AG04450 (cell line): Measurements from ENCODE around the gene OR10AD1. TPM values are rescaled to one million over a fixed set of nuclear protein-coding genes. Genes with fewer than 3 reads are reported as not detected.
A peak's percentile ranks its signal among the peaks of the same experiment; 100 is the strongest.

Experiments used
- CTCF ChIA-PET: fragments of 300-600, 350-600 bp; formaldehyde crosslinking; extraction: SDS; loops from one replicate; lab custom pipeline; 2022; ENCODE audit warnings: antibody characterized with exemption, inconsistent platforms; lab: Charles Lee
- POLR2A ChIA-PET: fragments of 350-600 bp; formaldehyde crosslinking; extraction: SDS; loops from one replicate; lab custom pipeline; 2021; ENCODE audit warnings: antibody characterized with exemption, inconsistent platforms; lab: Yijun Ruan, JAX
- DNase-seq: peaks from one replicate; pipeline ENCODE4 v3.0.0-alpha.2; 2011; ENCODE audit warnings: low read depth, low spot score
- H3K27ac ChIP-seq: one replicate; pipeline ENCODE4 v1.5.1; 2012; ENCODE audit warnings: low read depth, low read length, control low read depth
- H3K27me3 ChIP-seq: one replicate; pipeline ENCODE4 v1.6.0; 2012; ENCODE audit warnings: low read length; ENCODE audit not compliant: control insufficient read depth, insufficient read depth
- H3K4me3 ChIP-seq: 2 replicates; pipeline ENCODE4 v1.5.1; 2011; ENCODE audit warnings: mild to moderate bottlenecking, low read depth, low read length, control low read depth
- H3K9me3 ChIP-seq: 2 replicates; pipeline ENCODE4 v1.5.1; 2012; ENCODE audit warnings: low read length; ENCODE audit not compliant: control insufficient read depth, insufficient read depth
- polyA plus RNA-seq: library from polyadenylated mRNA; depleted of rRNA; stranded (reverse); fragments of >200 nt; gene quantifications from 2 replicates; pipeline ENCODE4 v1.2.3, GENCODE V29; 2011
- TF ChIP-seq, protein P1 (sequence below): IDR thresholded peaks from 2 replicates; pipeline ENCODE4 v1.5.1; 2011; ENCODE audit warnings: low read depth, low read length, control low read depth, inconsistent platforms

OR10AD1 gene
- polyA plus RNA-seq, 1 experiment, result not detected

DNA sequence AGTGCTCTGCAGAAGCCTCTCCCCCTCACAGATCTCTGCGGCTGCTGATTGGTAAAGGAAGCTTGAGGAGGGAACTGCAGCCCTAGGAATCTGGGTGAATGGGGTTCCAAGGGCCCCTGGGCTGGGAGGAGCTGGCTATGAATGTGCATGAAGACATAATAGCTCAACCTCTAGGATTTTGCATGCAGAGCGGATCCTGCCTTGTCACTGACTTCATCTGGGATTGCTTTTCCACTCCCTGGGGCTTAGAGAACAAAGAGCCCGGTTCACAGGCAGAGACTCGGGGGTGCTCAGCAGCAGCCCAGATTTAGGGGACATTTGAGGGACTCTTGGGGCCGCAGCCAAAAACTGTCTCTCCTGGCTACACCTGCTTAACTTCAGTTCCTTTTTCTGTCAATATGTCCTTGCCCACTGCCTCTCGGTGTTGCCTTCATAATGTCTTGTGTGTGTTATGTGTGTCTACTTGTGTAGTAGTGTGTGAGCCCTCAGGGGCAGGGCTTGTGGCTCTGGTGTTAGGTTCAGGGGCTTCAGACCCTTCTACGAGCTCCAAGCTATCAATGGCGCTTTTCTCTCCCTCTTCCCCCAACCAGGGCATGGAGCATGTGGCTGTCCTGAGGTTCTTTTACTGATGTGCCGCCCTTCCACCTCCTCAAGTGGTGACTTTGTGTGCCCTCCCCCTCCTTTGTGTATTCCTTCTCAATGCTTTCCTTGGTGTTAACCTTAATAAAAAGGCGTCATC lies 17.7 kb downstream of the OR10AD1 start:
- ChIA-PET POLR2A (no interaction called here), CTCF (interaction anchor here (0.6 to 1.4 kb wide), 3 partner anchors 12 to 480 kb away, joined by 3 to 4 read pairs (median 4); no protein-coding TSS in a partner anchor)
- Histone ChIP-seq H3K4me3 (no peak overlapping the region), H3K27ac (no peak overlapping the region), H3K27me3 (peaks cover 45% of the 10 kb centered on the region), H3K9me3 (peaks cover 5% of the 10 kb centered on the region; the same call in 1 of the 2 replicates)
- TF ChIP-seq, protein P1, sequence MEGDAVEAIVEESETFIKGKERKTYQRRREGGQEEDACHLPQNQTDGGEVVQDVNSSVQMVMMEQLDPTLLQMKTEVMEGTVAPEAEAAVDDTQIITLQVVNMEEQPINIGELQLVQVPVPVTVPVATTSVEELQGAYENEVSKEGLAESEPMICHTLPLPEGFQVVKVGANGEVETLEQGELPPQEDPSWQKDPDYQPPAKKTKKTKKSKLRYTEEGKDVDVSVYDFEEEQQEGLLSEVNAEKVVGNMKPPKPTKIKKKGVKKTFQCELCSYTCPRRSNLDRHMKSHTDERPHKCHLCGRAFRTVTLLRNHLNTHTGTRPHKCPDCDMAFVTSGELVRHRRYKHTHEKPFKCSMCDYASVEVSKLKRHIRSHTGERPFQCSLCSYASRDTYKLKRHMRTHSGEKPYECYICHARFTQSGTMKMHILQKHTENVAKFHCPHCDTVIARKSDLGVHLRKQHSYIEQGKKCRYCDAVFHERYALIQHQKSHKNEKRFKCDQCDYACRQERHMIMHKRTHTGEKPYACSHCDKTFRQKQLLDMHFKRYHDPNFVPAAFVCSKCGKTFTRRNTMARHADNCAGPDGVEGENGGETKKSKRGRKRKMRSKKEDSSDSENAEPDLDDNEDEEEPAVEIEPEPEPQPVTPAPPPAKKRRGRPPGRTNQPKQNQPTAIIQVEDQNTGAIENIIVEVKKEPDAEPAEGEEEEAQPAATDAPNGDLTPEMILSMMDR, result no peak
- no peak for DNase-seq

DNA sequence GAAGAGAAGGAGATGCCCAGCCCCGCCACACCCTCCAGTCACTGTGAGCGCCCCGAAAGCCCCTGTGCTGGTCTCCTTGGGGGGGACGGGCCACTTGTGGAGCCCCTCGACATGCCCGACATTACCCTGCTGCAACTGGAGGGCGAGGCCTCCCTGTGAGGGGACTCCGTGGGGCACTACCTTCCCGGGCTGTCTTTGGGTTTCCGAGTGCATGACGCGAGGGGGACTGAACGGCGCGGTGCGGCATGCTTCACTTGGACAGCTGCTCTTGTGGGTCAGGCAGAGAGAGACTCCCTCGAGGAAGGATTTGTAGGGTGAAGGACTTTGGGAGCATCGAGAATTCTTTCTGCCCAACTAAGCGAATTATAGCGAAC lies 18.6 kb downstream of the OR10AD1 start:
- ChIA-PET POLR2A (no interaction called here), CTCF (interaction anchor here (0.6 kb wide), 1 partner anchor 345 kb away, joined by 3 read pairs; no protein-coding TSS in a partner anchor)
- peaks cover 53% of the 10 kb centered on the region for H3K27me3 ChIP-seq
- TF ChIP-seq, protein P1, result no peak
- peaks cover 5% of the 10 kb centered on the region; the same call in 1 of the 2 replicates for H3K9me3 ChIP-seq
- no peak overlapping the region for H3K27ac ChIP-seq
- no peak overlapping the region for H3K4me3 ChIP-seq
- no peak for DNase-seq

DNA sequence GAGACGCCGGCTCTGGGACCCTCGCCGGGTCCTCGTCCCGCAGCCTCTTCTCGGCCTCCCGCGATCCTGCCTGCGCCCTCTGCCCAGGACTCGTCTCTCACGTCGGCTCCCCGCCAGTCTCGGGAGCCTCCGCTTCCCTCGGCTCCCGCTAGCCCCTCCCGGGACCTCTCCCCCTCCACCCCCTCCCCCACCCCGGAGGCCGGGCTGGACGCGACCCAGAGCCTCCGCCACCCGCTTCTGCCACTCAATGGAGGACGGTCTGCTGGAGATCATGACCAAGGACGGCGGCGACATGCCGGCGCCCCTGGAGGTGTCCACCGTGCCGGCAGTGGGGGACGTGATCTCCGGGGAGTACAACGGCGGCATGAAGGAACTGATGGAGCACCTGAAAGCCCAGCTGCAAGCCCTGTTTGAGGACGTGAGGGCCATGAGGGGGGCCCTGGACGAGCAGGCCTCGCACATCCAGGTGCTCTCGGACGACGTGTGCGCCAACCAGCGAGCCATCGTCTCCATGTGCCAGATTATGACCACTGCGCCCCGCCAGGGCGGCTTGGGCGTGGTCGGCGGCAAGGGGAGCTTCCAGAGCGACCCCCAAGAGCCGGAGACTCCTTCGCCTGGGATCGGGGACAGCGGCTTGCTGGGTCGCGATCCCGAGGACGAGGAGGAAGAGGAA lies 19.1 kb downstream of the OR10AD1 start:
- Histone ChIP-seq H3K27ac (no peak overlapping the region), H3K4me3 (peak overlapping the region; percentile 76), H3K27me3 (peaks cover 58% of the 10 kb centered on the region), H3K9me3 (peaks cover 5% of the 10 kb centered on the region; the same call in 1 of the 2 replicates)
- TF ChIP-seq, protein P1, result no peak
- ChIA-PET POLR2A (interaction anchor here (0.7 to 1.3 kb wide), 2 partner anchors 10 to 16 kb away, joined by 3 read pairs; no protein-coding TSS in a partner anchor), CTCF (interaction anchor here (0.6 to 1.4 kb wide), 4 partner anchors 13 to 434 kb away, joined by 3 to 8 read pairs (median 4); no protein-coding TSS in a partner anchor)
- no peak for DNase-seq

DNA sequence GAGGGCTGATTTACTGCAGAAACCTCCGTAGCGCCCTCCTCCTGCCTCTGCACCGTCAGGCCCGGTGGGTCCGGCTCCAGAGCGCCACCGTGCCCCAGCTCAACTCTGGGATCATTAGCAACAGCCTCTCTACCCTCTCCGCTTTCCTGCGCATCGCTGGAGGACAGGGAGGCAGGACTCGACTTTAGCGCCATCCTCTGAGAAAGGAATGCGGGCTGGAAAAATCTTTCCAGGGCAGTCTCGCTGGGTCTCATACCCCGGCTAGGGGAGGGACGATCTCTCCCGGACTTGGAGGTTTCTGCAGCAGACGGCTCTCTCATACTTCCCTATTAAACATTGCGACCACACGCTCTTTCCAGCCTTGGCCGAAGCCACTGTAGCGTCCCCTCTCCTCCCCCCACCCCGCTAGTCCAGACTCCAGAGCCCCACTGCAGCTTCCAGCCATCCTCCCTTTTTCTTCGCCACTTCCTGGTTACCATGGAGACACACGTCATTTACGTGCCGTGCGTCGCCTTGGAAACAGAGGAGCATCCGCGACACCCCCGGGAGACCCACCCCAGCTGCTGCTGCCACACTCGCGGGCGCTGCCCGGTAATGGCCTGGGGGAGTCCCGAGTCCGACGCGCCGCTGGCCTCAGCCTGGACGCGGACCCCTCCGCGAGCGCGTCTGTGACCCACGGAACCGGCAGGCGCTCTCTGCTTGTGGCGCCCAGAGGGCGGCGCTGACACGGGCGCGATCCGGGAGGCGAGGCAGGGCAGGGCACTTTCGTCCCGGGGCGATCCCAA lies 19.8 kb downstream of the OR10AD1 start, which contains the start of gene CCDC184:
Gene CCDC184, plus strand, starts transcription at position 554 of the 785 bp plus-strand sequence. CDS start 479 bp downstream, outside the sequence.
- TF ChIP-seq, protein P1, result peak; percentile 44
- peak within 1 kb of the TSS; percentile 76 for H3K4me3 ChIP-seq
- H3K27ac ChIP-seq, result no peak within 1 kb of the TSS
- H3K9me3 ChIP-seq, result peaks cover 5% of the 10 kb centered on the region; the same call in 1 of the 2 replicates
- POLR2A ChIA-PET, result interaction anchor here (0.7 to 1.3 kb wide), 2 partner anchors 11 to 16 kb away, joined by 3 read pairs; no protein-coding TSS in a partner anchor
- DNase-seq, result no peak
- CTCF ChIA-PET, result interaction anchor here (0.6 to 1.4 kb wide), 8 partner anchors 10 to 435 kb away, joined by 3 to 8 read pairs (median 4); partner anchors contain the start of gene ASB8
- H3K27me3 ChIP-seq, result peaks cover 59% of the 10 kb centered on the region
